ENCODE data around the gene ITGB6. TPM values are rescaled to one million over a fixed set of nuclear protein-coding genes. Genes with fewer than 3 reads are reported as not detected.

The ITGB6 gene
- polyA plus RNA-seq, 2 of the 4 experiments (the other 2 are of a cell fraction): 4.2 to 5.0 TPM

DNA sequence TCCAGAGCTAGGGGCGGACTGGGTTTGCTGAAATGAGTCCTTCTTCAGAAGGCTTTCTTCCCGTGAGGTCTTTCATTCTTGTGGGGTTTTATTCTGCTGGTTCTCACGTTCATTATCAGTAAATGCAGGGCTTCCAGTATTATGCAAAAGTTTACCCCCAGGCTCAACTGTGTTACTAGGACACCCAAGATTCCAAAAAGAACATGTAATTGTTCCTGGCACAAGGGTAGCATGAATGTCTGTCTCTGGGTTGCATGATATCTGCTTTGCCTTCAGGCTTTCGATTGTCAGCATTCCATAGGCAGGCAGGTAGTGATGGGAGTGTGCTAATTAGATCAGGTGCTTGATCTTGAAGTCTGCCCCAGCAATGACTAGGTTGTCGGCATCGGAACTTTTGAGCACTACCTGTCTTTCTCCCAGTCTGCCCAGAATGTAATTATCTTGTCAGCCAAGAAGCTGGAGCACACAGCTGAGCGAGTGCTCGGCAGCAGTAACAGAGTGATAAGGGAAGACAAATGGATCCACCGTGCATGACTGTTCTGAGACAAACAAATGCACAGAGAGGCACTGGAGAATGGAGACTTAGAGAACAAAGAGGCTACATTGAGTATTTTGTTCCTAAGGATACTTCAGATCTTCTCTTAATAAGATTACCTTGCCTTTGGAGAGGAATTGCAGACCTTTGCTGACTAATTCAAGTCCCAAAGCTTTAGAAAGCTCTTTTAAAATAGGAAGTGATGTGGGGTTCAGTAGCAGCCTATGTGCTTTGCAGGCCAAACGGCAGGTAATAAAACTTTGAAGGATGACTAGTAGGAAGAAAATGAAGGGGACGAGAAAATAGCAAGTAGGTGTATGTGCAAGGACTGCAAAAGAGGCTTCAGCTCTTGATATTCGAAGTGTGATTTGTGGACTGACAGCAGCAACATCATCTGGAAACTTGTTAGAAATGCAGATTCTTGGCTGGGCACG, 41.9 kb downstream of the ITGB6 start:
- POLR2A ChIA-PET: interaction anchor here (0.7 kb wide), 1 partner anchor 51 kb away, joined by 7 read pairs; no protein-coding TSS in a partner anchor
- DNase-seq (ENCODE audit: low read depth in 1 of 2, low spot score in 1 of 2) (no peak), ATAC-seq (peak in 1 of 2 experiments; percentile 25; a peak in 2 of 6 replicates), FAIRE-seq (no peak)
- H3K4me1 ChIP-seq: peaks cover 13% of the 10 kb centered on the region
- no peaks in the 10 kb centered on the region for H3K9me3 ChIP-seq
- CTCF ChIA-PET: interaction anchor here (1.9 kb wide), 1 partner anchor 836 kb away, joined by 5 read pairs; no protein-coding TSS in a partner anchor
- H3K4me2 ChIP-seq: no peak overlapping the region
- H3K27ac ChIP-seq: peak overlapping the region in 1 of 2 experiments; percentile 25; a peak in 1 of 6 replicates
- no peak for TF ChIP-seq PHF8 (IDR thresholded peaks at IDR 0.05; ENCODE audit: borderline replicate concordance, low read depth)
- no peak for TF ChIP-seq POLR2AphosphoS2 (conservative IDR thresholded peaks at IDR 0.05; ENCODE audit: low read length)
- no peak for TF ChIP-seq NR3C1 (IDR thresholded peaks at IDR 0.05)
- TF ChIP-seq, protein P1, sequence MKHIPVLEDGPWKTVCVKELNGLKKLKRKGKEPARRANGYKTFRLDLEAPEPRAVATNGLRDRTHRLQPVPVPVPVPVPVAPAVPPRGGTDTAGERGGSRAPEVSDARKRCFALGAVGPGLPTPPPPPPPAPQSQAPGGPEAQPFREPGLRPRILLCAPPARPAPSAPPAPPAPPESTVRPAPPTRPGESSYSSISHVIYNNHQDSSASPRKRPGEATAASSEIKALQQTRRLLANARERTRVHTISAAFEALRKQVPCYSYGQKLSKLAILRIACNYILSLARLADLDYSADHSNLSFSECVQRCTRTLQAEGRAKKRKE (CRISPR knock-in tag; IDR thresholded peaks at IDR 0.05; ENCODE audit: low read depth): no peak
- TF ChIP-seq POLR2A (IDR thresholded peaks at IDR 0.05; ENCODE audit: low read length): no peak
- no peak for TF ChIP-seq HOXB5 (CRISPR knock-in tag; IDR thresholded peaks at IDR 0.05)
- TF ChIP-seq, protein P2, sequence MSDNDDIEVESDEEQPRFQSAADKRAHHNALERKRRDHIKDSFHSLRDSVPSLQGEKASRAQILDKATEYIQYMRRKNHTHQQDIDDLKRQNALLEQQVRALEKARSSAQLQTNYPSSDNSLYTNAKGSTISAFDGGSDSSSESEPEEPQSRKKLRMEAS (IDR thresholded peaks at IDR 0.05): no peak
- TF ChIP-seq BHLHE40 (IDR thresholded peaks at IDR 0.05; ENCODE audit: low read depth, low read length): no peak
- TF ChIP-seq CBX8 (IDR thresholded peaks at IDR 0.05): no peak
- TF ChIP-seq RARB (CRISPR knock-in tag; IDR thresholded peaks at IDR 0.05): no peak
- no peak for TF ChIP-seq KDM1A (IDR thresholded peaks at IDR 0.05; ENCODE audit: low read depth)
- H3K4me3 ChIP-seq: no peak overlapping the region
- WGBS (ENCODE audit: missing lambda C conversion rate): 84% methylated on average over 13 of the region's 13 CpGs

DNA sequence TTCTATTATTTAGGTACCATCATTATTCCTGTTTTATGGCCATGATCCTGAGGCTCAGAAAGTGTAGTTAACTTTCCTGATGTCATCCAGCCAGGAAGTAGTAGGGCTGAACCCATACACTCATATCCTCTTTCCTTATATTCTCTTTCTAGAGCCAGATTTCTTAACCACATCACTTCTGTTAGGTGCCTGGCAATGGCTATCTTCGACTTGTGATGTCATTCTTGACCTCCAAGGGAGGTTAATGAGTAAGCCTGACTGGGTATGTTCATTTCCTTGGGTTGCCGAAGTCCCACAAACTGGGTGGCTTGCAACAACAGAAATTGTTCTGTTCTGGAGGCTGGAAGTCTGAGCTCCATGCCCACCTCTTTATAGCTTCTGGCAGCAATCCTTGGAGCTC, 43.4 kb downstream of the ITGB6 start:
- Histone ChIP-seq H3K4me1 (peaks cover 13% of the 10 kb centered on the region), H3K4me2 (no peak overlapping the region), H3K9me3 (no peaks in the 10 kb centered on the region), H3K27ac (peak overlapping the region; percentile 18 to 40; a peak in 3 of 6 replicates), H3K4me3 (no peak overlapping the region)
- DNase-seq (ENCODE audit: low read depth in 1 of 2, low spot score in 1 of 2) (peak in 1 of 2 experiments; percentile 47), ATAC-seq (peak in 1 of 2 experiments; percentile 55; a peak in 2 of 6 replicates), FAIRE-seq (no peak)
- WGBS (ENCODE audit: missing lambda C conversion rate): 33% methylated on average over 2 of the region's 2 CpGs
- no peak for TF ChIP-seq TFCP2L1 (CRISPR knock-in tag; IDR thresholded peaks at IDR 0.05)
- no peak for TF ChIP-seq CEBPB (IDR thresholded peaks at IDR 0.05)
- no peak for TF ChIP-seq POLR2AphosphoS2 (conservative IDR thresholded peaks at IDR 0.05; ENCODE audit: low read length)
- TF ChIP-seq, protein P3, sequence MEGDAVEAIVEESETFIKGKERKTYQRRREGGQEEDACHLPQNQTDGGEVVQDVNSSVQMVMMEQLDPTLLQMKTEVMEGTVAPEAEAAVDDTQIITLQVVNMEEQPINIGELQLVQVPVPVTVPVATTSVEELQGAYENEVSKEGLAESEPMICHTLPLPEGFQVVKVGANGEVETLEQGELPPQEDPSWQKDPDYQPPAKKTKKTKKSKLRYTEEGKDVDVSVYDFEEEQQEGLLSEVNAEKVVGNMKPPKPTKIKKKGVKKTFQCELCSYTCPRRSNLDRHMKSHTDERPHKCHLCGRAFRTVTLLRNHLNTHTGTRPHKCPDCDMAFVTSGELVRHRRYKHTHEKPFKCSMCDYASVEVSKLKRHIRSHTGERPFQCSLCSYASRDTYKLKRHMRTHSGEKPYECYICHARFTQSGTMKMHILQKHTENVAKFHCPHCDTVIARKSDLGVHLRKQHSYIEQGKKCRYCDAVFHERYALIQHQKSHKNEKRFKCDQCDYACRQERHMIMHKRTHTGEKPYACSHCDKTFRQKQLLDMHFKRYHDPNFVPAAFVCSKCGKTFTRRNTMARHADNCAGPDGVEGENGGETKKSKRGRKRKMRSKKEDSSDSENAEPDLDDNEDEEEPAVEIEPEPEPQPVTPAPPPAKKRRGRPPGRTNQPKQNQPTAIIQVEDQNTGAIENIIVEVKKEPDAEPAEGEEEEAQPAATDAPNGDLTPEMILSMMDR (IDR thresholded peaks at IDR 0.05): no peak
- no peak for TF ChIP-seq BHLHE40 (IDR thresholded peaks at IDR 0.05; ENCODE audit: low read depth, low read length)
- TF ChIP-seq KDM1A (IDR thresholded peaks at IDR 0.05; ENCODE audit: low read depth): no peak
- TF ChIP-seq ZFP36 (IDR thresholded peaks at IDR 0.05; ENCODE audit: borderline replicate concordance, partially characterized antibody): no peak
- TF ChIP-seq CHD4 (IDR thresholded peaks at IDR 0.05; ENCODE audit: borderline replicate concordance): no peak
- no peak for TF ChIP-seq MAZ (IDR thresholded peaks at IDR 0.05; ENCODE audit: borderline replicate concordance, low read depth, low read length)
- TF ChIP-seq RAD21 (conservative IDR thresholded peaks at IDR 0.05 in 1 of 2, IDR thresholded peaks at IDR 0.05 in 1 of 2): no peak
- TF ChIP-seq, protein P1 (CRISPR knock-in tag; IDR thresholded peaks at IDR 0.05; ENCODE audit: low read depth): no peak
- no peak for TF ChIP-seq RNF2 (IDR thresholded peaks at IDR 0.05; ENCODE audit: borderline replicate concordance, low read depth)
- ChIA-PET CTCF (interaction anchor here (1.1 to 1.9 kb wide), 4 partner anchors 39 to 837 kb away, joined by 3 to 5 read pairs (median 4); no protein-coding TSS in a partner anchor), POLR2A (no interaction called here)

Data from A549 (cell line).